GM19463 (cell line): ENCODE data around the gene NRF1.

Experiments
- ATAC-seq: cut with Tn5 transposase; IDR thresholded peaks from one replicate; pipeline ENCODE4 v1.9.1; 2021; ENCODE audit warnings: mild to moderate bottlenecking, moderate library complexity; ENCODE audit not compliant: unreplicated experiment

The NRF1 gene

DNA sequence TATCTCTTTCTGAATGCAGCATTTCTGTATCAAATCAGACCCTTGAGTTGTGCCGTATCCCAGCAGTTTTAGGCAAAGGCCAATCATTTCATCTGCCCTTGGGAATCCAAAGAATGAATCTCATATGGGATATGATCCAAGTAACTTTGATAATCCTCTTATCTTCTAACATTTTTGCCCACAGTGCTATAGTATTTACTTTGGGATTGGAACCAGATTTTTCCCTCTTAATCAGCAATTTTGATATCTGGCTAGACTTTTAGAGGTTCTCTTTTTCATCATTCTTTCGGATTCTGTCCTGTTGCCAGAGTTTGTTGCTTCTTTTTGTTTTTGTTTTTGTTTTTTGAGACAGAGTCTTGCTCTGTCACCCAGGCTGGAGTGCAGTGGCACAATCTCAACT lies 118.0 kb downstream of the NRF1 start:
- no peak for ATAC-seq

DNA sequence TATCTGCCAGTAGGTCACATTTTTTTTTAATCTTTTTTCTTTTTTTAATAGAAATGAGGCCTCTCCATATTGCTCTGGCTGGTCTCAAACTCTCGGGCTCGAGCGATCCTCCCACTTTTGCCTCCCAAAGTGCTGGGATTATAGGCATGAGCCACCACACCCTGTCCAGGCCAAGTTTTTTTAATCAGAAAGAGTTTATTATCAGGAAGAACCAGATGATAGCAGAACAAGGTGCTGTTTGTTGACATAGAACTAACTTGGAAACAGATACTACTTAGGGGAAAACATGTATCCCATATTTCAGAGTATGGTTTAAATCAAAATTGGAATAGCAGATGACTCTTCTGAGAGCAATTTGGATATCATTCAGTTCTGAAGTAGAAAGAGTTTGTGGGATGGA lies 118.6 kb downstream of the NRF1 start:
- ATAC-seq = no peak

DNA sequence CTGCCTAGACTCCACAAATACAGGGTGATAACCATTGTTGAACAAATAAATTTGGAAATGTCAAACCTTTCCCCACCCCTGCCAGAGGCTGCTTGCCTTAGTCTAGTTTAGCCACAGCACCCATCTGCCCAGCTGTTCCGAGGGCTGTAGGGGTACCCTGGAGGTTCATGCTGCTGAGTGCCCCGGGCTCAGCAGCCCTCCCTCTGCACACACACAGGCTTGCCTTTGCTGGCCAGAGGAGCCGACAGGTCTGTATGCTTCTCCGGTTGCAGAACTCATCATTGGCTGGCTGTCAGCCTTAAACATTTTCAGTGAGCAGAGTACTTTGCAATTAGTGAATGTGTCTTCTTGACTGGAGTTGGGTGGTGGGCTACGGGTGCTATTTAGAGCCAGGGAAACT lies 122.9 kb downstream of the NRF1 start:
- no peak for ATAC-seq

DNA sequence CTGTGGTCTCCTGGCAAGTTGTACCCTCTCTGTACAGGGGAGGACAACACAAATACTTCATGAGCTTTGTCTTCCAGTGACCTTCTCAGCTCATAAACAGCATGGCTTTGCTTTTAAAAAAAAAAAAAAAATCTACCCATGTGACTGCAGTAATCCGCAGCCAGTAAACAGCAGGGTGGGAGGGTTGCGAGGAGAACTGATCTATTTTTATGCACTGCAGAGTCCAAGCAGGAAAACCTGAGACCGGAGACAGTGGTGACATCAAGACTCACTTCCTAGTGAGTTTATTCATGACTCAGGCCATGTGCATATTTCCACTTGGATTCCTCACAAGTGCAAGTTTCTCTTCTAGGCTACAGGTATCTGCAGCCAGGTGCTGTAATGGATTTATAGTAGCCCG lies 127.9 kb downstream of the NRF1 start:
- ATAC-seq = no peak

DNA sequence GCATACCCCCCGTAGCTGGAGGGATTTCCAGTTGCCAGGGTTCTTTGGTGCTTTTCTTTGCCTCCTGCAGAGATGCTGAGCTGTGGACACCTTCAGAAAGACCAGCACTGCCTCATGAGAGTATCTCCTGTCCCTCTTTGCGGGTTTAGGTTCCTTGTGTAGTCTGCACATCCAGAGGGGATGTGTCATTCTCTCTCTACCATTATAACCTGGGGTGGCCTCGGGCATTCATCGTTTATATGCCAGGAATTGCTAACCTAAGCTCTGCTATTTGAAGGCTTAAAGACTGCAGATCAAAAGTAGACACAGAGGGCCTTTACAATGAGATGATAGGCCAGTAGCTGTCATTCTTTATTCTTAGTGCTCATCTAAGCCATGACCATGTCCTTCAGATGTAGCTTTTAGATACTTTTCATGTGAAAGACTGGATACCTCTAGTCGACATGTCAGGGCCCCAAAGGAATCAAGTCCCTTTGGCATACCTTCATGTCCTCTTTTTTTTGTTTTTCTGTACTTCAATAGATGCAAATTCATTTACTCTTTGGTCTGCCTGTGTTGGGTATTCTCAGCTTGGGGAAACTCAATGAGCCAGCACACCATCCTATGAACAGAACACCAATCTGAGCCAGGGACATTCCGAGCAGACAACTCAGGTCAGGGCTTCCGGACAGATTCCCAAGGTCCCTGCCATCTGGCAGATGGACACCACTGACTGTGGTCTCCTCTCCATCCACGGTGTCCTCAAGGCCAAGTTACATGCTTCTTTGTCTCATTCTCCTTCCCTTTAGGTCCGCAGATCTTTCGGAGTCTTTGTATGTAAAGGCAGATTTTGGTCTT lies 129.3 kb downstream of the NRF1 start:
- no peak for ATAC-seq

DNA sequence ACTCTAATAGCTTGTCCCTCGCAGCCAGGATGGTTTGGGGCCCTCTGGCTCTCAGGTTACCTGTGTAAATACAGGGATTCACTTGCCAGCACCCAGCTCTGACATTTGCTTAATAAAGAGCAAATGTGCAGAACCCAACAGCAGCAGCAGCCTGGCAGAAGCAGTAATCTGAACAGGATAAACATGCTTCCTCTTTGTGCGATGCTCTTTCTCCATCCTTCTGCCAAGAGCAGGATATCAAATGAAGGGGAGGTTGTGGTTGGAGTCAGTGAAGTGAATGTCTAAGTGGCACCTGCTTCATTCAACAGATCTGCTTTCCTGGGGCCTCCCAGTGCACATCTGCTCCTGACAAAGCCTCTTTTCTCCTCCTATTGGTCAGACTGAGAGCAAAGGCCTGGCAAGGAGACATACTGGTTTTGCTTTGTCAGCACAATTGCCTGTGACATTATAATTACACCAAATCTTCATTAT lies 130.3 kb downstream of the NRF1 start:
- no peak for ATAC-seq

DNA sequence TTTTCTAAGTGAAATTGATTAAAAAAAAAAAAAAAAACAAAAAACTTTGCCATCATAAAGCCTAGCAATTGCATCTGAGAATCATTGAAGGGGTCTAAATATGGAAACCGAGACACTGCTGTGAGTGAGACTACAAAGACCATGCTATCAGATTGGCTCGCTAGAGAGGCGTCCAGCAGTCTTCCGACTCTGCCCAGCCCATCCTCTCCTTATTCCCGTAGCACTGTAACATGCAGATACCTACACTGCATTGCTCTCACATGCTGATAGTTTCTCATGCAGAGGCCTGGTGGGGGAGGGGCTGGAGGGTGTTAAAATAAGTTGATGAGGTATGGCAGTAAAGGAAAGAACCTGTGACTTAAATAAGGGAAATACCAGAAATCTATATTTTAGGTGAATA lies 130.7 kb downstream of the NRF1 start:
- no peak for ATAC-seq

DNA sequence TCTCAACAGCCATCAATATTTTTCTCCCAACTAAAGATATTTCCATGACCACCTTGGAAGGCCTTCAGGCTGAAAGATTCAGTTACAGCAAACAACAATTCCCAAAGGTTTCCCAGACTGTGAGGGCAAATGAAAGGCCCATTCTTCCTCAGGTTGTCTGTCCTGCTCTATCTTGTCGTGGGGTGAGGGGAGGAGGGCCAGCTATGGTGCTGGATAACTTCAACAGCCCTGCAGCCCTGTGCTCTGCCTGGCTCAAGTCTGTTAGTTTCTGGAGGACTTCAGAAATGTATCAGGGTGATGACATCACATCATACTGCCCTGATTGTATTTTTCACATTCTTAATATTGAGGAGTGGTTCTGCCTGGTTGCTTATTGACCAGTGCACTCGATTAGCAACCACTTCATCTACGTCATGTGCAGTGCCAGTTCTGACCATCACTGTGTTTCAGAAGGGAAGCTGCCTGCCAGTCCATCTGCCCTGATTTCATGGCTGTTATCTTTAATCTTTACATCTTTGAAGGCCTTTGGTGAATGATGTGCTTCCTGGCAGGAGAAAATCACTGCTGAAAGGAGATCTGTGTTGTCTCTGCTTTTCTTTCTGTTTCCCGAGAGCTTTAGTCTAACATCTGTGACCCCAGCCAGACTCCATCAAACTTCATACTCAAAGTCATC lies 135.5 kb downstream of the NRF1 start:
- no peak for ATAC-seq

DNA sequence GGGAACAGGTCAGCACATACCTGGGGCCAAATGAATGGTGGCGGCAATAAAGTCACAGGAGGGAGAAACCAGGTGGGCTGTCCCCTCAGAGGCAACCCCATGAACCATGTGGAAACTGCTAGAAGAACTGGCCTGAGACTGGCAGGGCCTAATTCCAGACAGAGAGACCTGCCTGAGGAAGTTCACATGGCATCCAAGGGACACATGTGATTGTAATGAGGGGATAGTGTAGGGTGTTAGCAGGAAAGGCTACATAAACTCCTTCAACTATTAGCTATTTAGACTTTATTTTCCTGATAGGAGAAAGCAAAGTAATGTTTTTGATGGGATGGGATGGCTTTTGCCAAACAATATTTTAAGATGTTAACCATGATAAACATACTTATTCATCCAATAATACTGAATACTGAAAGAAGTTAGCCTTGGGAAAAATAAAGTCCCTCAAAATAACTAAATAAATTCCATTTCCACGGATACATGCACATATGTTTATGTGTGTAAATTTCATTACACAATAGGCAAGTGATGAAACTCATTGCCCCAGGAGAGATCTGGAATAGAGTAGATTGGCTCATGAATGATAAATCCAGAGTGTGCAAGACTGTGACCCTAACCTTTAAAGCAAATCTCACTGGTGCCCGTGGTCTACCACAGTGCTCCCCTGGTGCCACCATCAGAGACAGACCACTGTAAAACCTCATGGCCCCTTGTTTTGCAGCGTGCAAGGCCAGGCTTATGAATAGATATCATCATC lies 137.0 kb downstream of the NRF1 start:
- no peak for ATAC-seq

DNA sequence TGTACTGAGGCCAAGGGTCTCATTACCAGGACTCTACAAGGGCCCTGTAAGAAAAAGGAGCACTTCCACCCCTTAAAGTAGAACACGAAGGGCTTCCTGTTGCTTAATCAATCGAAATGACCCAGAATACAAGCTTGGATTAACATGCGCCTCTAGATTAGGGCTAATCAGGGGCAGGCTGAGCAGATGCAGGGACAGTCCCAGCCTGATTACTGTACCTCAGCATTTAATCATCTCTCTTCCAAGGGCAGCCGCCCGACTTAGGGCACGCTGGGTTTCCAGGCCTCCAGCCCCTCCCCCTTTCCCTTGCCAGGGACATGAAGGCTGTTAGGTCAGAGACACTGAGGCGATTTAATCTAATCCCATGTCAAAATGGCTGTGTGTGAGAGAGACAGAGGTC lies 138.6 kb downstream of the NRF1 start:
- ATAC-seq = no peak

DNA sequence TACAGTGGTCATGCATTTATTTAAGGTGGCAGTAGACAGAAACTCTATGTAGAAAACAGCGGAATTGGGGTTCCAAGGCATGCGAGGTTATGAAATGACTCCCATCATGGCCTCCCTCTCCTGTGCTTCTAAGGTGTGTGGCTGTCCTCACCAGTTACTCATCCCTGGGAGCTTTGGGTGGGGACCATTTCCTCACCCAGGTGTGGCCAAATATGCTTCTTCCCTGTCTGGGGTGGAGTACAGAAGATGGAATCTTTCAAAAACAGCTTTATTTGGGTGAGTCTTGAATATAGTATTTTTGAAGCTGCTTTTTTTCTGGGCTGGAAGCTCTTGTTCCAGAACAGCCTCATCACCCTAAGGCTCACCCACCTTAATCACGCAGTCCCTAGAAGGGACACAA lies 139.0 kb downstream of the NRF1 start:
- ATAC-seq = no peak

DNA sequence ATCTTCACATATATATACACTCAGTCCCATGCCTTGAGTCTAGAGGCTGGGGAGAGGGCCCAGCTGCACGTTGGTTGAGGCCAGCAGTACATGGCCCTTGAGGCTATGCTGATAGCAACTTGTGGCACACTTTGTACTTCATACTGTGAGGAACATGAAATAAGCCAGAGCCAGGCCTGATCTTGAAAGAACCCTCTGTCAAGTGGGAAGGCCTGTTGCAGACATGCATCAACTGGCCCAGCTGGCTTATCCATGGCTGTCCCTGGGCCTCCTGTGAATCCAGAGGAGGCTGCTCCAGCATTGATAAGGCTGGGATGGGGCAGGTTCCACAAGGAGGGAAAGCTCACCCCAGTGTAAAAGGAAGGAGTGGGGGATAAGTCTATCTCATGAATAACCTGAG lies 140.4 kb downstream of the NRF1 start:
- no peak for ATAC-seq

DNA sequence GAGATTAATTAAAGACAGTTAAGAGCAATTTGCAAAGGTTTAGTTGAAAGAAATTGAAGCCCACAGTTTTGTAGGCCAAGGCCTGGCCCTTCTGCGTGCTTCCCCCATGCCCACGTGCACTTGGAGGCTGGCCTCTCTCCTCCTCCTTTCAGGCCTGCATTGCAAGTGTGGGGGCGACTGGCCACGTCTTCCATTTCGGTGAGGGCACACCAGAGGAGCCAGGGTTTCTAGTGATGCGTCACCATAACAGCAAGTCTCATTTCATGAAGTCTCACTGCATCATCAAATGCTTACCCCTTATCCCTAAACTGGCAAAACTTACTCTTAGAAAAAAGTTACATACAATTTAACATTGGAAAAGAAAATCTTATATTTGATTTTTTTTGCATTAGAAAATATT lies 141.2 kb downstream of the NRF1 start:
- no peak for ATAC-seq

DNA sequence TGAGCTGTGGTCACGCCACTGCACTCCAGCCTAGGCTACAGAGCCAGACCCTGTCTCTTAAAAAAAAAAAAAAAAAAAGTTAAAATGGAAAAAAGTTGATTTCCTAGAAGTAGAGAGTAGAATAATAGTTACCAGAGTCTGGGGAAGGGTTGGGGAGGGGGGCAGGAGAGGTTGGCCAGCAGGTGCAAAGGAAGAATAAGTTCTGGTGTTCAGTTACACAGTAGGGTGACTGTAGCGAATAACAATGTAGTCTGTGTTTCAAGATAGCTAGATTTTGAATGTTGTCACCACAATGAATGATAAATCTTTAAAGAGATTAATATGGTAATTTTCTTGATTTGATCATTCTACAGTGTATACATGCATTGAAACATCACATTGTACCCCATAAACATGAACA lies 142.9 kb downstream of the NRF1 start:
- ATAC-seq = no peak

DNA sequence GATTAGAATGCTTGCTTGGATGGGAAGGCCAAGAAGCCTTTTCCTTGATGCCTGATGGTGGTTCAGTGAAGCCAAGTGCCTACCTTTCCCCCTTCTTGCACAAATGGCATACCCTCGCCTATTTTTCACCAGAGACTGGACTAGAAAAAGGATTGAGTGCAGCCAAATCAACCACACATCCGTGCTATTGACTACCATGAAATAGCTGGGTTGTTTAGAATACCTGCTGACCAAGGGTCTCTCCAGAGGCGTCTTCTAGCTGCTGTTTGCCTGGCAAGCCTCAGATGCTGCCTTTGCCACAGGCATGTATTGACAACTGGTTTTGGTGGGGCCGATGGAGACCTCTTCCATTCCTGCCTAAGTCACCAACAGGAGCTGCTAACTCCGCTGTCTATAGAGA lies 146.5 kb downstream of the NRF1 start:
- no peak for ATAC-seq

DNA sequence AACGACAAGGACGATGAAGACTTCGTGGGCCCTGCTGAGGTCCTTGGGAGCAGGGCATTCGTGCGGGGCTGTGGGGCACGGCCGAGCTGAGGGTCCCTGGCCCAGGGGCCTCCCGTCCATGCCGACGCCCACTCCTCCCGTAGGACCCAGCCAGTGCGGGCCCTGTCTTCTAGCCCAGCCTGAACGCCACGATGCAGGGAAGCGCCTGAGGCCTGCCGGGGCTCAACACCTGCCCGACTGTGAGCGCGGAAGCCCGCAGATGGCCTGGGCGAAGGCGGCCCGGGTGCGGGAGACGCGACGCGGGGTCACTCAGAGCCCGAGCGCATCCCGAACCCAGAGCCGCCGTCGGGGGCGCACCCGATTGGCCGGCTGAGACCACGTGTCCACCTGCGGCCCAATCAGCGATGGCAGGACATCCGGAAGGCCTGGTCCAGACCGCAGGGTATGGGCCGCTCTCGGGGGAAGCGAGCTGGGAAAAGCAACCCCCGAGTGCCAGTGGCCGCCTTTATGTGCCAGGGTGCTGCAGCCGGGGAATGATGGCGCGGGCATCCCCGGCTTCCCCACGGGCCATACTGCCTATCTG lies 151.0 kb downstream of the NRF1 start:
- no peak for ATAC-seq

DNA sequence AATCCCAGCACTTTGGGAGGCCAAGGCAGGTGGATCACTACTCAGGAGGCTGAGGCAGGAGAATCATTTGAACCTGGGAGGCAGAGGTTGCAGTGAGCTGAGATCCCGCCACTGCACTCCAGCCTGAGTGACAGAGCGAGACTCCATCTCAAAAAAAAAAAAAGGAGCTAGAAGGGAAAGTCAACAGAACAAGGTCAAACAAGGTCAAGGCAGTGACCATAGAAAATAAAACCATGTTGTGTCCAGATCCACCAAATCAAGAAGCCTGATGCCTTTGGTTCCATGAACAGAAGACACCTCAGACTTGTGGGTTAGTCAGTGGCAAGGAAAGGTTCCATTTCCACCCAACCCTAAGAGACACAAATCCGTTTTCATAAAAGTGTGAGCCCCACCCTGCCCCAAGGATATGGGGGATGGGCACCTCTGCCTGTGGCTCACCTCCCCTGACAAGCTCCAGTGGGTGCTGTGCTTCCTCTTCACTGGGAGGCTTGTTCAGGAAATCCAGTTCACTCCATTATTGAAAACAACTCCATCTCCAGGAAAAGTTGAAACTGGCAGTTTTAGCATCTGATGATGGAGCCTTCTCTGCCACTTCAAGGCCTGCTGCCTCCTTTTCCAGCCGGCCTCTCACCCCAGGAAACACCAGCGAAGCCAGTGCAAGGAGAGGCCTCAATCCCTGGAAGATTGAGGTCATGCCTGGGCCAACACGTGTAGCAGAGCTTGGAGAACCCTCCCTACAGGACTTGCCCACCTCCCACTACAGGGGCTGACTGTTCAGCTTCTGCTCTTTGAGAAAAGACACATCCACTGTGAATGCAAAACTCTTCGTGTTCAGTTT lies 152.9 kb downstream of the NRF1 start:
- ATAC-seq = no peak

DNA sequence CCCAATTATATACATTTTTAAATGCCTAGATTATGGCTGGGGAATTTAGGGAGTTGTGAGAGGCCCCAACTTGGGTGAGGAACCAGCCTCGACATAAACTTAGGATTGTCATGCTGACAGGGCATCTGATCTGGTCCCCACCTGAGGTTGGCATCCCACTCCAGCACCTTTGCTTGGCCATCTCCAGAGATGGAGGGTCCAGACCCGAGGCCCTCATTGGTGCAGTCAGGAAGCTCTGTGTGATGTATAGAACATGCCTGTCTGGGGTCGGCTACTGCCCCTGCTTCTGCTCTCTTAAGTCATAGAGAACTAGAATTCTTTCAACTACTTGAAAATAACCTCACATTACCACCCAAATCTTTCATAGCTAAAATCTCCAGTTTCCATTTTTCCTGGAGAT lies 153.8 kb downstream of the NRF1 start:
- no peak for ATAC-seq

DNA sequence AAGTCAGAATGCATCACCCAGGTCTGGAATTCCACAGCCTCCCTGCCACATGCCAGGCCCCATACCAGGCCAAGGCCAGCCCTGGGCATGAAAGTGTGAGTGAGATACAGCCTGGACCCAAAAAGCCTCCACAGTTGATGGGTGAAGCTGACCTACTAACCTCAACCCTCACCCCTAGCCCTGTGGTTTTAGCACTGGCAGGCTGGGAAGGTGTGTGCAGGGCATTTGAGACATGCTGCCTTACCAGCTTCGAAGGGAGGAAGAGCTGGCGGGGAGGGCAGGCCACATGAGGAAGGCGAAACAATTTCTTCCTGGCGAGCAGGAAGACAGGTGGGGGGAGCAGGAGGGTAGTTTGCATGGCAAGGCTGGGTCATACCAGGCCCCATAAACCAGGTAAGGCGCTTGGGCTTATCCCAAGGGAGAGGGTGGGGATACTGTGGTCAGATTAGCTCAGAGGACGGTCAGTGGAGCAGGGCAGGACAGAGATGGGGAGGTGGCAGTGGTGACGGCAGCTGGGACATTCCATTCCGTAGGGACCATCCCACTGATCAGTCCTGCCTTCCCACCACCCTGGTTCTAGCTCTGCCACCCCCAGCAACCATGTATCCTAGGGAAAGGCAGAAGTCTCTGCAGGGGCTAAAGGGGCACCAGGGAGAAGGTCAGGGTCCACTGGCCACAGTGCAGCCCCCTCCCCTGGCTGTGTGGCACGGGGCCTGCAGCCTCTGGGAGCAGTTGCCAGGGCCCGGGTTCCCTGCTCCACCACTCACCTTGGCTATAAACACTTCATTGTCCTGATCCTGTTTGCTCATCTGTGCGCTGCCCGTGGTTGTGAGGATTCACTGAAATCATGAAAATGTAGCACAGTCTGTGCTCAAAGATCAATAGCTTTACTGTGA lies 155.8 kb downstream of the NRF1 start:
- ATAC-seq = no peak
